Measurements from ENCODE around the gene RLN3. TPM values are rescaled to one million over a fixed set of nuclear protein-coding genes. Genes with fewer than 3 reads are reported as not detected.

The RLN3 gene
- total and polyA plus RNA-seq, 9 of the 15 experiments (the other 6 are each of a cell fraction or from before 2014, with no cell fraction given), result 0.31 to 1.2 (median 0.71) TPM; not detected in 6

DNA sequence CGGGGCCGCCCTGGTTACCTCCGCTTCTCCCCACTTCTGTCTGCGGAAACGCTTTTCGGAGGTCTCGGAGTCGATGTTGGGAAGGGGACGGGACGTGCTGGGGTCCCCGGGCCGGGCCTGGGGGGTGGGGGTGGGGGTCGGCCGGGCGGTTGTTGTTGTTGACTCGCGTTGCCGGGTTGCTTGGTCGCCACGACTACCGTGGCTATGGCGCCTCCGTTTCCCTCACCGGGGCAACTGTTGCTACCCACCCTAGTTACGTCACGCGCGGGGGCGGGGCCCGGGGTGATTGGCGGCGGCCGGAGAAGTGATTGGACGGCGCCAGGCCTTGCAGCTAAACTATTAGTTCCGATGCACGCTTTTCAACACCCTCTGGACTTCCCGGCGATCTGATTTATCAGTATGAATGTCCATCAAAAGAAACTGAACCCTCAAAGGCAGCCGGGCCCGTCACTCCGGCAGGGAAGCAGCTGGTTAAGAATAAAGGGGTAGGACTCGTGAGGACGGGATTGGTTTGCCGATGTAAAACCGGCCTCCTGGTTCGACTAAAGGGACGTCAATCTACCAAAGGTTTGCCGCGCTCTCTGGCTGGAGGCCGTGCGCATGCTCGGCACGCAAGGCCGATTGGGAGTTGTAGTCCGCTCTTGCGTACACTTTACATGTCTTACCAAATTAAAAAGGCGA is 21.7 kb upstream of the RLN3 start, which contains the start of gene RFX1 (continued):
- TF ChIP-seq, protein P1, sequence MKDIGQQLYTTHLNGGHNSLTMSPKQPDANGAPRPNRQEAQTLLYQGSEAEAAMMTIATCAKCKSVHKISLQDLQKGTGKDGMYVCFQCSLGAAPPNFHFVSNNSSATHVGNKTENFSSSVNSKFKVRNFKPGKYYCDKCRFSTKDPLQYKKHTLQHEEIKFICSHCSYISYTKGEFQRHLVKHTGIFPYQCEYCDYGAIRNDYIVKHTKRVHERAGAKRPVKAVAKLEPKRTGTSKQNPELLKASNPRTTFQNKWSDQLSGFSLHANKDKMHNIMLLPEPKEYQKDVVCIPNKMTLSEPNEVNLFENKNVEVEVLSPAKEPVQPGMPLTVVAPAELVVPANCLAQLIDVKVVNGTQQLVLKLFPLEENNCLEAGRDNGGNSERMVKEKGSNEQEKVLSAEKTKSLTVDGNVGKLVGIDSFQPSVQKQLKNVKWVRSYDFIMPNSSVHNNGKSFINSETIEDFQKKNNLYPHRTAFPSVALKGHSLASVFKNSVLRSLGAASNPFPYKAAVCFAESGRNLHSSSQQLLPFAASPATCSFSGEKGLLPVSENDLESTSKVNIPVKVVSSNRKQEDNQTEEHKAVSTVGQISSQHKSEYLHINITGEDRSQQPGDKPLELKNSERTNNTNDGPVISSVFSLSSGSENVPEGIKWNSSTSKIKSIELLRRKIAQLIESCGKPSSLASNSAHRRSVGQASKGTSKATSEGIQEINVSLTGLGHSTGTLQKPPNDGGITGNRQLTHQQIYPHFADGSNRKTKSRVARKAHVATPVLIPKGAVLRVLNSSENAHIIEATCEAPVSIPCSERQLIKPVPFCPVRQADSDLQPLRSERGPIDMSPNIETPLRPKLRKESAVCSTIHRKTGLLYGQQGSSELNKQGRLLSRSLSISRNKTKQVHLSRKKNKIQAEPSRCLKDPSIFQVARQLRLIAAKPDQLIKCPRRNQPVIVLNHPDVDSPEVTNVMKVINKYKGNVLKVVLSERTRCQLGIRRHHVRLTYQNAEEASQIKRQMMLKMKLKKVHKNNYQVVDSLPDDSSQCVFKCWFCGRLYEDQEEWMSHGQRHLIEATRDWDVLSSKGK (CRISPR knock-in tag; IDR thresholded peaks at IDR 0.05), result no peak
- no peak for TF ChIP-seq MYBL2 (IDR thresholded peaks at IDR 0.05; ENCODE audit: low read depth)
- TF ChIP-seq MYBL2 (CRISPR knock-in tag; IDR thresholded peaks at IDR 0.05; ENCODE audit: borderline replicate concordance), result no peak
- TF ChIP-seq, protein P2, sequence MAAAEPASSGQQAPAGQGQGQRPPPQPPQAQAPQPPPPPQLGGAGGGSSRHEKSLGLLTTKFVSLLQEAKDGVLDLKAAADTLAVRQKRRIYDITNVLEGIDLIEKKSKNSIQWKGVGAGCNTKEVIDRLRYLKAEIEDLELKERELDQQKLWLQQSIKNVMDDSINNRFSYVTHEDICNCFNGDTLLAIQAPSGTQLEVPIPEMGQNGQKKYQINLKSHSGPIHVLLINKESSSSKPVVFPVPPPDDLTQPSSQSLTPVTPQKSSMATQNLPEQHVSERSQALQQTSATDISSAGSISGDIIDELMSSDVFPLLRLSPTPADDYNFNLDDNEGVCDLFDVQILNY (CRISPR knock-in tag; IDR thresholded peaks at IDR 0.05), result 0 out of 2 replicates have a peak, but pooled peaks have one; percentile 67
- peak; percentile 99 for TF ChIP-seq ZHX1 (conservative IDR thresholded peaks at IDR 0.05; ENCODE audit: low read length)
- TF ChIP-seq ESRRA (IDR thresholded peaks at IDR 0.05; ENCODE audit: borderline replicate concordance, low read depth), result no peak
- TF ChIP-seq, protein P3, sequence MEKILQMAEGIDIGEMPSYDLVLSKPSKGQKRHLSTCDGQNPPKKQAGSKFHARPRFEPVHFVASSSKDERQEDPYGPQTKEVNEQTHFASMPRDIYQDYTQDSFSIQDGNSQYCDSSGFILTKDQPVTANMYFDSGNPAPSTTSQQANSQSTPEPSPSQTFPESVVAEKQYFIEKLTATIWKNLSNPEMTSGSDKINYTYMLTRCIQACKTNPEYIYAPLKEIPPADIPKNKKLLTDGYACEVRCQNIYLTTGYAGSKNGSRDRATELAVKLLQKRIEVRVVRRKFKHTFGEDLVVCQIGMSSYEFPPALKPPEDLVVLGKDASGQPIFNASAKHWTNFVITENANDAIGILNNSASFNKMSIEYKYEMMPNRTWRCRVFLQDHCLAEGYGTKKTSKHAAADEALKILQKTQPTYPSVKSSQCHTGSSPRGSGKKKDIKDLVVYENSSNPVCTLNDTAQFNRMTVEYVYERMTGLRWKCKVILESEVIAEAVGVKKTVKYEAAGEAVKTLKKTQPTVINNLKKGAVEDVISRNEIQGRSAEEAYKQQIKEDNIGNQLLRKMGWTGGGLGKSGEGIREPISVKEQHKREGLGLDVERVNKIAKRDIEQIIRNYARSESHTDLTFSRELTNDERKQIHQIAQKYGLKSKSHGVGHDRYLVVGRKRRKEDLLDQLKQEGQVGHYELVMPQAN (IDR thresholded peaks at IDR 0.05; ENCODE audit: borderline replicate concordance), result peak; percentile 65
- TF ChIP-seq KLF16 (IDR thresholded peaks at IDR 0.05), result no peak
- TF ChIP-seq, protein P4, sequence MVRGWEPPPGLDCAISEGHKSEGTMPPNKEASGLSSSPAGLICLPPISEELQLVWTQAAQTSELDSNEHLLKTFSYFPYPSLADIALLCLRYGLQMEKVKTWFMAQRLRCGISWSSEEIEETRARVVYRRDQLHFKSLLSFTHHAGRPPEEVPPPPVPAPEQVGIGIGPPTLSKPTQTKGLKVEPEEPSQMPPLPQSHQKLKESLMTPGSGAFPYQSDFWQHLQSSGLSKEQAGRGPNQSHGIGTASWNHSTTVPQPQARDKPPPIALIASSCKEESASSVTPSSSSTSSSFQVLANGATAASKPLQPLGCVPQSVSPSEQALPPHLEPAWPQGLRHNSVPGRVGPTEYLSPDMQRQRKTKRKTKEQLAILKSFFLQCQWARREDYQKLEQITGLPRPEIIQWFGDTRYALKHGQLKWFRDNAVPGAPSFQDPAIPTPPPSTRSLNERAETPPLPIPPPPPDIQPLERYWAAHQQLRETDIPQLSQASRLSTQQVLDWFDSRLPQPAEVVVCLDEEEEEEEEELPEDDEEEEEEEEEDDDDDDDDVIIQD (CRISPR knock-in tag; IDR thresholded peaks at IDR 0.05), result no peak
- no peak for TF ChIP-seq SRSF1 (IDR thresholded peaks at IDR 0.05; ENCODE audit: low read depth, low read length)
- no peak for TF ChIP-seq SMARCE1 (IDR thresholded peaks at IDR 0.05)
- no peak for TF ChIP-seq PRMT5 (CRISPR knock-in tag; IDR thresholded peaks at IDR 0.05)
- TF ChIP-seq, protein P5, sequence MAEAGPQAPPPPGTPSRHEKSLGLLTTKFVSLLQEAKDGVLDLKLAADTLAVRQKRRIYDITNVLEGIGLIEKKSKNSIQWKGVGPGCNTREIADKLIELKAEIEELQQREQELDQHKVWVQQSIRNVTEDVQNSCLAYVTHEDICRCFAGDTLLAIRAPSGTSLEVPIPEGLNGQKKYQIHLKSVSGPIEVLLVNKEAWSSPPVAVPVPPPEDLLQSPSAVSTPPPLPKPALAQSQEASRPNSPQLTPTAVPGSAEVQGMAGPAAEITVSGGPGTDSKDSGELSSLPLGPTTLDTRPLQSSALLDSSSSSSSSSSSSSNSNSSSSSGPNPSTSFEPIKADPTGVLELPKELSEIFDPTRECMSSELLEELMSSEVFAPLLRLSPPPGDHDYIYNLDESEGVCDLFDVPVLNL (CRISPR knock-in tag; IDR thresholded peaks at IDR 0.05; ENCODE audit: low read depth), result peak; percentile 94
- TF ChIP-seq HDAC3 (IDR thresholded peaks at IDR 0.05; ENCODE audit: borderline replicate concordance, partially characterized antibody), result no peak
- no peak for TF ChIP-seq BRD4 (IDR thresholded peaks at IDR 0.05)
- no peak for TF ChIP-seq POLR2A (conservative IDR thresholded peaks at IDR 0.05)

Data from K562 (cell line).